Measurements from ENCODE around the gene HEXB.

The HEXB gene

DNA sequence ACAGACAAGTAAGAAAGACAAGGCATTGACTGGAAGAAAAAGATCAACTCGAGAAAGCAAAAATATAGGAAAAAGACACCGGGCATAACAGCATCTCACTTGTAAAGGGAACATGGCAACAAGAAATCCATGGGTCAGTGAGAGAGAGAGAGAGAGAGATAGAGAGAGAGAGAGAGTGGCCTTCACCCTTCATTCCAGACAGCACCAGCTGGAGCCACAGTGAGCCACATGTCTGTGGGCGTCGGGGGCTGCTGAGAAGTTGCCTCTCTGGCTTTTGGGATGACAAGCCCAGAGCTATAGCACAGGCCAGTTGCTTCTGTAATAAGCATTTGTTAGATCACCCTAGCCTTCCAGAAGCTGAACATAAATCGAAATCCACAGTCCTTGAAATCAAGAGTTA is 24.2 kb upstream of the HEXB start:
- Mint-ChIP-seq H3K9me3 (peaks cover 4% of the 10 kb centered on the region), H3K4me1 (peaks cover 34% of the 10 kb centered on the region), H3K27me3 (ENCODE audit: low read depth, poor library complexity) (peaks cover 5% of the 10 kb centered on the region), H3K4me3 (no peak overlapping the region), H3K27ac (no peak overlapping the region), H3K36me3 (ENCODE audit: low read depth) (no peaks in the 10 kb centered on the region)
- no peak for DNase-seq
- TF ChIP-seq, protein P1, sequence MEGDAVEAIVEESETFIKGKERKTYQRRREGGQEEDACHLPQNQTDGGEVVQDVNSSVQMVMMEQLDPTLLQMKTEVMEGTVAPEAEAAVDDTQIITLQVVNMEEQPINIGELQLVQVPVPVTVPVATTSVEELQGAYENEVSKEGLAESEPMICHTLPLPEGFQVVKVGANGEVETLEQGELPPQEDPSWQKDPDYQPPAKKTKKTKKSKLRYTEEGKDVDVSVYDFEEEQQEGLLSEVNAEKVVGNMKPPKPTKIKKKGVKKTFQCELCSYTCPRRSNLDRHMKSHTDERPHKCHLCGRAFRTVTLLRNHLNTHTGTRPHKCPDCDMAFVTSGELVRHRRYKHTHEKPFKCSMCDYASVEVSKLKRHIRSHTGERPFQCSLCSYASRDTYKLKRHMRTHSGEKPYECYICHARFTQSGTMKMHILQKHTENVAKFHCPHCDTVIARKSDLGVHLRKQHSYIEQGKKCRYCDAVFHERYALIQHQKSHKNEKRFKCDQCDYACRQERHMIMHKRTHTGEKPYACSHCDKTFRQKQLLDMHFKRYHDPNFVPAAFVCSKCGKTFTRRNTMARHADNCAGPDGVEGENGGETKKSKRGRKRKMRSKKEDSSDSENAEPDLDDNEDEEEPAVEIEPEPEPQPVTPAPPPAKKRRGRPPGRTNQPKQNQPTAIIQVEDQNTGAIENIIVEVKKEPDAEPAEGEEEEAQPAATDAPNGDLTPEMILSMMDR (IDR thresholded peaks at IDR 0.05) = no peak

DNA sequence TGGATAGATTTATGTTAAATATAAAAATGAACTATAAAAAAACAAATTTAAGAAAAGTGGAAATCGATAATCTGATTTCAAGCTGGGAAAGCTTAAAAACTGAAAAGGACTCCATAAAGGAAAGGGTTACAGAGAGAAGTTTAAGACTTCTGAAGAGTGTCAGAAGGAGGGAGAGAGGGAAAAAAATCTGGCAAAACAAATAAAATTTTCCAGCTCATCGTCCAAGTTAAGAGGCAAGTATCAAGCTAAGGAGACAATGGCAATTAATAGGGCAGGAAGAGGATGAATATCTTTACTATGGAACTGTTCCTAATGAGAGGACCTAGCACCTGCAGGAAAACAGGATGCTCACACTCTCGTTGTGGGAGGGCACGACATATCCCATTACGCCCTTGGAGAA is 20.5 kb upstream of the HEXB start:
- DNase-seq = no peak
- Mint-ChIP-seq H3K36me3 (ENCODE audit: low read depth) (no peaks in the 10 kb centered on the region), H3K27me3 (ENCODE audit: low read depth, poor library complexity) (no peaks in the 10 kb centered on the region), H3K9me3 (no peaks in the 10 kb centered on the region), H3K27ac (no peak overlapping the region), H3K4me1 (peaks cover 38% of the 10 kb centered on the region), H3K4me3 (no peak overlapping the region)
- TF ChIP-seq, protein P1 (IDR thresholded peaks at IDR 0.05) = no peak

DNA sequence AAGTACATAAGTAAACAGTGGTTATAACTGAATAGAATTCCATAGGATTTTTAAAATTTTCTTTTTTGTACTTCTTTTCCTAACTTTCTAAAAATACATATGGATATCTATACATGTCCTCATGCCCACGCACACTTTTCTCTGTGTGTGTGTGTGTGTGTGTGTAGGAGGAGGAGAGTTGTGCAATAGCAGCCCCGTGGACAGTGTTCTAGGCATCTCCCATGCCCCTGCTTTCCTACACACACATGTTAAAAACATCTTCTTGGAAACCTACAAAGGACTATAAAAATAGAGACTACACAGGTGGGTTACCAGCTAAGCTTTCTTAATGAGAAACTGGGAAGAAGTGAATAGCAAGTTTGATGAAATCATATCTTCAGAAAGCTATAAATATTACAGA is 19.8 kb upstream of the HEXB start:
- no peak overlapping the region for H3K27ac Mint-ChIP-seq
- H3K36me3 Mint-ChIP-seq (ENCODE audit: low read depth) = no peaks in the 10 kb centered on the region
- TF ChIP-seq, protein P1 (IDR thresholded peaks at IDR 0.05) = no peak
- peaks cover 46% of the 10 kb centered on the region for H3K4me1 Mint-ChIP-seq
- H3K27me3 Mint-ChIP-seq (ENCODE audit: low read depth, poor library complexity) = no peaks in the 10 kb centered on the region
- H3K4me3 Mint-ChIP-seq = no peak overlapping the region
- no peaks in the 10 kb centered on the region for H3K9me3 Mint-ChIP-seq
- no peak for DNase-seq

DNA sequence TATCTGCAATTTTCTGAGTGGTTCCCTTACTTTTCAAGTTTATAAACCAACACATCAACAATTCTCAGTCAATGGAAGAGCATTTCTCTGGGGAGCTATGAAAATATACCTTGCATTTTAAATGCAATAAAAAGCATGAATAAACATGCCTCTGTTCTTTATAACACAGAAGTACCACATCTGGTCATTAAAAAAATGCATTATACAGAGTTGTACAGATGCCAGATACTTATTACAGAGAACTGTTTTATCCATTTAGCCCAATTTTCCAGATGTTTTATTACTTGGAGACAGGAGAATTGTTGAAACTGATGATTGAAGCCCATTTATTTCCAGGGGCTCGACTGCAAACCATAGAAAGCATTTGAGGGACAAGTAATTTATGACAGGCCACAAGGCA is 19.2 kb upstream of the HEXB start:
- Mint-ChIP-seq H3K27ac (no peak overlapping the region), H3K9me3 (no peaks in the 10 kb centered on the region), H3K4me3 (no peak overlapping the region), H3K4me1 (peaks cover 47% of the 10 kb centered on the region), H3K27me3 (ENCODE audit: low read depth, poor library complexity) (no peaks in the 10 kb centered on the region), H3K36me3 (ENCODE audit: low read depth) (no peaks in the 10 kb centered on the region)
- TF ChIP-seq, protein P1 (IDR thresholded peaks at IDR 0.05) = no peak
- DNase-seq = no peak

DNA sequence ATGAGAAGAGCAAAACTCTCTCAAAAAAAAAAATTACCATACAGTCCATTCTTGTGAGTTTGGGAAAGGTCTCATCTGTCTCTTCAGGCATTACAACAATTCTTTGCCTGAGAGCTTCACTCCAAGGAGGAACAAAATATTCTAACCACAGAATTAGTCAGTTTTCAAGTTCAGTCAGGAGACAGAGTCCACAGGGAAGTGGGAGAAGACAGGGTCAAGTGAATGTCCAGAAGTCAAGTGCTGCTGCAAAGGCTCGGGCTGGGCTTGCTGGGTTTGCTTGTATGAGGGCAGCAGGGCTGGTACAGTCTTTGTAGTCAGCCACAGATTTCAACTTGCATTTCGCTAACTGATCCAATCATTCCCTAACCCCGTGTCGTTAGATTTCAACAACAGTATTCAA is 17.6 kb upstream of the HEXB start:
- Mint-ChIP-seq H3K36me3 (ENCODE audit: low read depth) (no peaks in the 10 kb centered on the region), H3K27me3 (ENCODE audit: low read depth, poor library complexity) (no peaks in the 10 kb centered on the region), H3K27ac (no peak overlapping the region), H3K4me3 (no peak overlapping the region), H3K4me1 (peaks cover 53% of the 10 kb centered on the region), H3K9me3 (no peaks in the 10 kb centered on the region)
- DNase-seq = no peak
- TF ChIP-seq, protein P1 (IDR thresholded peaks at IDR 0.05) = no peak

DNA sequence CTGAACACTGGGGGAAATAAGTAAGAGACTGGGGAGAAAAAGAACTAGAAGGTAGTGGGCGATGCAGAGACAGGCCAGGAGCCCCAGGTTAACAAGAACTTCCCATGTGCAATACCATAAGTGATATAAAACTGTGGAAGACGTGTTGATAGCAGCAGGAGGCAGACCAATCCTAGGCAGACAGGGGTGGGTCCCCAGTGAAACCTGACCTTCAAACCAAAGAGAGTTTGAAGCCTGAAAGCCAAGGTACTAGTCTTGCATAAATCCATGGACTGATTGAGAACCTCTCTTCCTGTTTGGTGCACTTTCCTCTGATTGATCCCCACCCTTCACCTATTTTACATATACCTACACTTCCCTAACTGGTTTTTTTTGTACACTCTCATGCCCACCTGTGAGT is 15.2 kb upstream of the HEXB start:
- no peaks in the 10 kb centered on the region for H3K36me3 Mint-ChIP-seq (ENCODE audit: low read depth)
- no peaks in the 10 kb centered on the region for H3K9me3 Mint-ChIP-seq
- DNase-seq = no peak
- no peak overlapping the region for H3K27ac Mint-ChIP-seq
- peaks cover 56% of the 10 kb centered on the region for H3K4me1 Mint-ChIP-seq
- no peak overlapping the region for H3K4me3 Mint-ChIP-seq
- no peaks in the 10 kb centered on the region for H3K27me3 Mint-ChIP-seq (ENCODE audit: low read depth, poor library complexity)
- TF ChIP-seq, protein P1 (IDR thresholded peaks at IDR 0.05) = no peak
